Measurements from ENCODE around the gene NR4A3.

NR4A3 gene

DNA sequence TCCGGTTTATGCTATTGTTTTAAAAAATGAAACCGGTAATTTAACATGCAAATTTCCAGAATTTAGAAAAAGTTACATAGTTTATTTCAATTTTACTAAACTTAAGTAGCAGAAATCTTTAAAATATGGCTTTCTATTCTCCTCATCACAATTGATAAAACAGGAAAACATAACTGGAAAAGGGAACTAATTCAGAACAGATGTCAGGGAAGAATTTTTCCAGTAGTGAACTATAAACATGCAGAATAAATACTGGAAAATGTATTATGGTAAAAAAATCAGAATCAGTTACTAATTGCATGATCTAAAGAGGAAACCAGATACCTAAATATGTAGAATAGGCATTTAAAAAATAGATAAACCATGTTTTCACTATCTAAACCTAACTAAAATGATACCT is 7.3 kb upstream of the NR4A3 start:
- no peak for ATAC-seq

DNA sequence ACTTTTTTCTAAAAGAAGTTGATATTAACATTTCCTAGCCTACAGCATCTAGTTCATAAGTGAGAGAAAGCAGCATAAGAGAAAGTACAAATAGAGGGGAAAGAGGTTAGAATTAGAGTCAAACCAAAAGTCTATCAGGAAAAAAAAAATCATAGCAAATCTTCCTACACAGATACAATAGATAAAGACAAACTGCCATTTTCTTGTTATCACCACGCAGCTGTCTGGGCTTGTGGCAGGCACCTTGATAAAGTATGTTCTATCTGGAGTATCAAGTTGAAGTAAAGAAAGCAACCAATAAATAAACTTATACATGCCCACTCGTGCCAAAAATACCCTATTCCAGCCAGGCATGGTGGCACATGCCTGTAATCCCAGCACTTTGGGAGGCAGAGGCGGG is 5.3 kb upstream of the NR4A3 start:
- no peak for ATAC-seq

DNA sequence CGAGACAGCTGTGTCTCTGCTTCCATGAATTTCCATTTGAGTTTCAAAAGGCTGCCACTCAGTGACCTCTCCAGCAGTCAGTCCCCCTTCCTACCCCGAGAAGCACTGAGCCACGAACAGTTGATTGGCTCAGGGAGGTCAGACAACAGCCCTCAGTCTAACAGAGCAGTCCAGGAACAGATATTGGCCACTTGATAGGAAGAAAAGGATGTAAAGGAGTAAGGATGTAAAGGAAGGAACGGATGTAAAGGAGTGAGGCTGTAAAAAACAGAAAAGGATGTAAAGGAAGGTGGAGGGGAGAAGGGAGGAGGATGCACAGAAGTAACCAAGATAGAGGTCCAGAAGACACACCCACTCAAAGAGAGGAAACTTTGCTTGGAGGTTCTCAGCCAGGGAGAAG is 3.2 kb upstream of the NR4A3 start:
- ATAC-seq, result no peak

DNA sequence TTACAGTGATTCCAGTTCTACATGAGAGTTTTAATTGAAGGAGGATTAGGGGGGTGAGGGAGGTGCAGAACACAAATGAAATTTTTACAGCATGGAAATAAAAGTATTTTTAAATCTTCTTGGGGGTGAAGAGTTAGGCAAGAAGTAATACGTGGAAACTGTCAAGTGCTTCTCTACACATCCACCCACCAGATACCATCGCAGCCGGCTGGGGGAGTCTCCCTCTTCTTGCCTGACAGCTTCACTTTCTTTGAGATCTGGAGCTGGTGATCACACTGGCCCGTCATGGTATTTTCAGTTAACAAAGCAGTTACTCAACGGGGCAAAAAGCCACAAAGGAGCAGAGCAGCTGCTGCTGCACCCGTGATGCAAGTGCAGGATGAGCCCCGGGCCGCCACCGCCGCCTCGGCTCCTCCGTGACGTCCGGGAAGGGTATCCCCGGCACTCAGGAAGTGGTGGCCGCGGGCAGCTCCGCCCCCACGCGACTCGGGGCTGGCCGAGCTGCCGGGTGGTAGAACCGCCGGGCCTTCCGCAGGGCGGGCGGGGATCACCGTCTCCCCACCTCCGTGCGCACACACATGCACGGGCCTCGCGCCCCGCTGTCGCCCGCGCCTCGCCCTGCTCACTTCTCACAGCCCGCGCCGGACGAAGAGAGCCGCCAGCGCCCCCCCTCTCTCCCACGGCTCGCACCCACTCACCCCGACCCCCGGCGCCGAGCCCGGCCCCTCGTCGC is 2.4 kb upstream of the NR4A3 start:
- ATAC-seq, result peak; percentile 65 to 66

DNA sequence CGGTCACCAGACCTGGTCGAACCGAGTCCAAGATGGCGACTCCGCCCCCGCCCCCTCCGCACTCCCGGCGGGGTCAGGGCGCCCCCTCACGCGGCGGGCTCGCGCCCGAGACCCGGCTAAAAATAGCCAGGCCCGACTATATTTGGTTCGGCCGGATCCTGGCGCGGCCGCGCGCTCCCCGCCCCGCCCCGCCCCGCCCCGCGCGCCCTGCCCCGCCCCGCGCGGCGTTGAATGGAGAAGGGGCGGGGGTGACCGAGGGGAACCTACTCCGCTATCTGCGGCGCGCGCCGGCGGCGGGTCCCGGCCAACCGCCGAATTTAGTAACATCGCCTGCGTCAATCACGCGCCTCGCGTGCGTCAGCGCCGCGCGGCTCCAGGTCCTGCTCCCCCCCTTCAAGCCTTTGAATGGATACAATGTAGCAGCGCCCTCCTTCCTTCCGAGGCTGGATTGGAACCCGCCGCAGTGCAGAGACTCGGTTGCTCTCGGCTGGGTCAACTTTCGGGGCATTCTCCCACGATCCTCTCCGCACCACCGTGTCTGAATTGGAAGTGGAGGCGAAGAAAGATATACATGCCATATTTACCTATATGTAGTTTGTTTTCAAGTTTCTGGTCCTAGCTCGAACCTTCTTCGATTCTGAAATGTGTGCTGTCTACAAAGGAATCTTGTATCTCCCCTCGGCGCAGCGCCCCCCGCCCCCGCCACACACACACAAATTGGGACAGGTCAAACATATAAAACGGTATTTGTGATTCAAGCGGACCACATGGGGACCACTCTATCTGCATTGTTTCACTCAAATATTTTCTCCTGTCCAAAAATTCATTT is 1.6 kb upstream of the NR4A3 start:
- peak; percentile 44 to 63 for ATAC-seq

DNA sequence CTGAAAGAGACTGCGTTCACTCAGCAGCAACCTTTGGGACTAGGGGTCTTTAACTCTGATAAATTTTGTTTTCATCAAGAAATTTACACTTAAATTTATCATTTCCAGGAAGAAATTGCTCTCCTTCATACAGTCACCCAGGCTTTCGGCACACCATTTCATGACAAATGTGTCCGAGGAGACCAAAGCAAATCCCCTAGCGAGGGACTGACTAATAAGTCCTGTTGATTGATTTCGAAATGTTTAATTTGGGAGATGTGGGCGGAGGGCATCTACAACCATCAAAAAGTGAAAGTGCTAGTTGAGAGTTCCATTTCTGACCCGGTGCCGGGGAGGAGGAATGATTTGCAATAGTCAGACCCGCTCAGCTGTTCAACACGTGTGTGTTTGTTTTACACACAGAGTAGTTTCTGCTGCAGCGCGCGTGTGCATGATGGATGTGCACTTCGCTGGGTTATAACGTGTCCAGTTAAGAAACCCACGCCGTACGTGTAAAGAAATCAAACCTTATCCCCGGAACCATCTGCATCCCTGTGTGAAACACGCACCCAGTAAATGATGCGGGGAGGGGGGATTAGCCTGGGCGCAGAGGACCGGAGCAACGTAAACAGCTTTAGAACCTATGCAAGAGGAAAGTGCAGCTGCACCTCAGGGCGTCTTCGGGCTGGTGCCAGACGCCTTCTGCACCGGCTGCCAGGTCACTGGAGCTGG is 845 bp upstream of the NR4A3 start:
- ATAC-seq, result peak in 1 of 2 donors; percentile 5

DNA sequence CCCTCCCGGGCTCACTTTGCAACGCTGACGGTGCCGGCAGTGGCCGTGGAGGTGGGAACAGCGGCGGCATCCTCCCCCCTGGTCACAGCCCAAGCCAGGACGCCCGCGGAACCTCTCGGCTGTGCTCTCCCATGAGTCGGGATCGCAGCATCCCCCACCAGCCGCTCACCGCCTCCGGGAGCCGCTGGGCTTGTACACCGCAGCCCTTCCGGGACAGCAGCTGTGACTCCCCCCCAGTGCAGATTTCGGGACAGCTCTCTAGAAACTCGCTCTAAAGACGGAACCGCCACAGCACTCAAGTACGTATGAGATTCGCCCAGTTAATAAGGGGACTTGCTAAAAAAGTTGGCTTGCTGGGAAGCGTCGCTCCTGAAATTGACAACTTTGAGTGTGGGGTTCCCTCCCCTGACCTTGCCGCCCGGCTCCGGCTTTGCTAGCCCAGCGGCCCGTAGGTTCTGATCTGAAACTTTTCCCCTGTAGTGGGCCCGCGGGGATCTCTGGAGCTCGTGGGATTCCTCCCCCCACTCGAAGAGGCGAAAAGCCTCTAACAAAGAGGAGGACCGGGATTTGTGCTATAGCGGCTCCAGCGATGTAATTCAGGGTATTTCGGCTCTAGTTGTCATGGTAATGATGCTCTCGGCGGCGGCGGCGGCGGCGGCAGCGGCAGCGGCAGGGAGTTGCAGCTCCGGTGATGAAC is 572 bp downstream of the NR4A3 start:
- no peak for ATAC-seq

DNA sequence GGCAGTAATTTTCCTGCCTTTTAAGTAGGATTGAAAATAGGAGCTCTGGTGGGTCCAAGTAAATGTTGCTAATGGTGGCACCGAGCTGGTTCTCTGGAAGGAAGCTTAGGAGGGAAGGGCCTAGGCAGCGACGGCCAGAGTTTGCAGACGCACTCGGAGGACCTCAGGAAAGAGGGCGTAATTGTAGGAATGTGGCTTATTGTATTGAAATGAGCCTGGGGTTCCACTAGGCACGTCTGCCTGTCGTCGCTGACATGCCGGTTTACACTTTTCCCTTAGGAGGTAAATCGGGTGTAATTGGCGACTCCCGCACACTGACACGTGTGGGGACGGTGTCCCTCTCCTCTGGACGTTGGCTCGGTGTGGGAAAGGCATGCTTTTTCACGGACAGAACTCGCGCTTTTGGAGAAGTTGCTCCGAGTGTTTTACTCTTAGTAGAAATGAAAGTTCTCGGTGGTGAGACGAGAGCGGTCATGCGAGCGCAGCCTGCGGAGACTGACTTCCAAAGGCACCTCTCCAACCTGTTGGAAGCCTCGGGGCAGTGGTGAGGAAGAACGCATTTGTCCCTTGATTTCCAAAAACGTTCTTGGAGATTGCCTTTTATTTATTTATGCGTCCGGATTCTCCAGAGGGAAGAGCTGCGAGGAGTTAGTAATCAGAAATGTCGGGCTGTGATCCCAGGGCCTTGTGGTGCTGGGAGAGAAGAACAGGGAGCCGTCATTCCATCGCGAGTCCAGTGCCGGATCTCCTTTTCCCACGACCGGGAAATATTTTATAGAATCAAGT is 1.3 kb downstream of the NR4A3 start:
- no peak for ATAC-seq

DNA sequence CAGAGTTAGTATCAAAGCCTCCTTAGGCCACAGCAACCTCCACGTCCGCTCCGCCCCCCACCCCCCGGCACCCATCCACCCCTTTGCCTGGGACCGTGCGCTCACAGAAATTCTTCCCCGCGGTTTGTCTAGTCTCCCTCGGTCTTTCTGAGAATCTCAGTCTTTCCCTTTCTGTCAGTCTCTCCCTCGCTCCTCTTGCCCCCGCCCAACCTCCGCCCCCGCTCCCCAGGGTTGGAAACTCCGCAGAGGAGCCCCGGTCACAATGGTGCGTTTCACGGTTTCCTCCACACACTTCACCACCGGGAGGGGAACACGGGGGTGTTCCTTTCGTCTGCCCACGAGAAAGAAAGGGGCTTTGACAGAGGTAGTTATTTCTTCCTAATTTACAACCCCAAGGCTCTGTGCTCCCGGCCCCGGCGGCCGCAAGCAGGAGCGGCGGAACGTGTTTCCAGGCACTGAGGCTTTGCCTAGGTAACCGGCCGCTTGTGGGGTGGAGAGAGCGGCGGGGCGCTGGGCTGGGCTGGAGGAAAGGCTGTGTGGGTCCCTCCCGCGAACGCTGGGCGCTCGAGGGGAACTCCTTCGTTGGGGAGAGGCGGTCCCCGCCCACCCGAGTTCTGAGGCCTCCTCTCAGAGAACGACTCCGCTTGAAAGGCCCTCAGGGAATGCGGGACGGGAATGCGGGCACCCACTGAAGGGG is 2.1 kb downstream of the NR4A3 start:
- ATAC-seq, result peak in 1 of 2 donors; percentile 2

DNA sequence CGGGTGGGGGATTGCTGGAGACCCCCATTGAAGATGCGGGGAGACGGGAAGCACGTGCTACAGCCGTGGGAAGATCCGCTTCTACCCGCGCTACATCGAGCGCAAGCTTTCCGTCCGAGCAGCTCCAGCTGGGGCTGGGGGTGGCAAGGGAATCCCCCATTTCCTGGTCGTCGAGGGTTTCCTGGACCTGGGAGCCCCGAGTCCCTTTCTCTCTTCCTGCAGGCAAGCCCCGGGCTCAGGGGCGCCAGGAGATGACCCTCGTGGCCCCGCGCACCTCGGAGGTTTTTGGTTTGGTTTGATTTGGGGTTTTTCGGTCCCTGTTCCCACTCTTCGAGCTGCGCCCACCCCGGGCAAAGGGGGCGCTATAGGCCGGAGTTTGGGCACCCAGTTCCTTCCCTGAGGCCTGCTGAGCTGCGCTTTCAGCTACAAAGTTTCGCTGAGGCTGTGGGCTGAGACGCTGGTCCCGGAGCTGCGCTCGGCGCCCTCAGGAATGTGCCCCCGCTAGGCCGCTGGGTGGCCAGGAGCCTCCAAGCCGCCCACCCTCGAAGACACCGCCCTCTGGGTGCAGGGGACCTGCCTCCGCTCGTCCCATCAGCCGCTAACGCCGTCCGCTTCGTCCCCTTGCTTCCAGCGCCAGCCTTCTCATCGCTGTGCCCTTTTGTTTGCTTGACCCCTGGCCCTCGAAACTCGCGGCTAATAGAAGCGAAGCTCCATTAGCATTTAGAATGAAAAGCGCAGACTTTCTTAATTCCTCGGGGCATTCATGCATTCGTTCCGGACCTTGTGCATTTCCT is 2.9 kb downstream of the NR4A3 start:
- ATAC-seq, result no peak

DNA sequence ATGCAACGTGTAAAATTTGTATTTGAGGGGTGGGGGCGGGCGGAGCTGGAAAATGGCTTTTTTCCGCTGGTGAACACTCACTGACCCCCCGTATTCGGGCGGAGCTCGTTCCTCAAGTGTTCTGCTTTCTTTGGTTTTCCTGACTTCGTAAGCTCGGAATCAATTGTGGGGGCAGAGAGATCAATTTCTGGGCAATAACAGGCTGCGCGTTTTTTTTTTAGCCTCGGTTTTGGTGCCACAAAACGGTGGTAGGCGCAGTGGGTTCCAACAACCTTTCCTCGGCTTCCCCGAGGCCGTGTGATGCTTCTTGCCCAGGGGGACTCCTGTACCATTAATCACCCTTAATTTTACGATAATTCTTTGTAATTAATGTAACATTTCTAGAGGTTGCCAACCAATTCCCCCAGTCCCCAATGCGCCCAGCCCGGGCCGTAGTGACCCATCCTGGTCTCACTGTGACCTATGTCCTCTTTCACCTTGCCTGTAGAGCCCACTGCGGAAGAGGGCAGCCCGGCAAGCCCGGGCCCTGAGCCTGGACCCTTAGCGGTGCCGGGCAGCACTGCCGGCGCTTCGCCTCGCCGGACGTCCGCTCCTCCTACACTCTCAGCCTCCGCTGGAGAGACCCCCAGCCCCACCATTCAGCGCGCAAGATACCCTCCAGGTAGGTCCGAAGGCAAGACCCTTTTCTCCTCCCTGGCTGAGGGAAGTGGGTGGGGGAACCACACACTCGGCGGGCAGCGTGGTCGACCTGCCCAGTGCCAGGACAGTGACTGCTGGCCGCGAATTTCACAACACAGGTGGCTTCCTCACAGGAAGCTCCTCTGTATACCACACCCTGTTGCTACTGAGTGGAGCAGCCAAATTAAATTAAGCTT is 3.7 kb downstream of the NR4A3 start:
- no peak for ATAC-seq

DNA sequence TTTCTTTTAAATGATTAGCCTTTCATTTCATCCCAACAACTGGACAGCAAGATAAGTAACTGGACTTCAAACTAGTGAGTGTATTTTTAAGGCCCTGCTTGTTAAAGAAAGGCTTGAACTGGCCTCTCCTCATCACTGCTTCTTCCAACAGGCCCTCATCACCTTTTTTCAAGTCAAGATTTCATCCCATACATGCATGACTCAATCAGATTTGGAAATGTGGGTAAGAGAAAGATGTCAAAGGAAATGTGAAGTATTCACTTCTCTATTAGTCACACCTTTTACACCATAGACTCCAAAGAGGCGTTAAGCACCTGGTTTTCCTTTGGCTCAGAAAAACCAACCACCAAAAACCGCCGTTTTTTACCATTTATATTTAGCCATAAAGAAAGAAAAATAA is 4.9 kb downstream of the NR4A3 start:
- peak; percentile 17 to 37 for ATAC-seq

DNA sequence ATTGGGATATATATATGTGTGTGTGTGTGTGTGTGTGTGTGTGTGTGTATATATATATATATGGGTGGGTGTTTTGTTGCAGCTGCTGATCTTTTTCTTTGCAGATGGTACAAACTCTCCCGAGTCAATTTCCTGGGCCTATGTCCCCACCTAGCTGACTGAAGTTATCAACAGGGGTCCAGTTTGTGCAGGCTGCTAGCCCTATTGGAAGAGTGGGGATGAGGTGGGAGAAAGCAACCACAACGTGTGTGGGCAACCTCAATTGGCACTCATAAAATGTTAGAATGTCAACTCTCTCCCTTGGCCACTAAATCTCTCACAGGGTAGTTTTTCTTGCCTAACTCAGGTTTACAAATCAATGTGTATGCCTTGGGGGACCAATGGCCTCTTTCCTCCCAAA is 5.6 kb downstream of the NR4A3 start:
- no peak for ATAC-seq

DNA sequence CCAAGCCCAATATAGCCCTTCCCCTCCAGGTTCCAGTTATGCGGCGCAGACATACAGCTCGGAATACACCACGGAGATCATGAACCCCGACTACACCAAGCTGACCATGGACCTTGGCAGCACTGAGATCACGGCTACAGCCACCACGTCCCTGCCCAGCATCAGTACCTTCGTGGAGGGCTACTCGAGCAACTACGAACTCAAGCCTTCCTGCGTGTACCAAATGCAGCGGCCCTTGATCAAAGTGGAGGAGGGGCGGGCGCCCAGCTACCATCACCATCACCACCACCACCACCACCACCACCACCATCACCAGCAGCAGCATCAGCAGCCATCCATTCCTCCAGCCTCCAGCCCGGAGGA is 6.3 kb downstream of the NR4A3 start:
- no peak for ATAC-seq

DNA sequence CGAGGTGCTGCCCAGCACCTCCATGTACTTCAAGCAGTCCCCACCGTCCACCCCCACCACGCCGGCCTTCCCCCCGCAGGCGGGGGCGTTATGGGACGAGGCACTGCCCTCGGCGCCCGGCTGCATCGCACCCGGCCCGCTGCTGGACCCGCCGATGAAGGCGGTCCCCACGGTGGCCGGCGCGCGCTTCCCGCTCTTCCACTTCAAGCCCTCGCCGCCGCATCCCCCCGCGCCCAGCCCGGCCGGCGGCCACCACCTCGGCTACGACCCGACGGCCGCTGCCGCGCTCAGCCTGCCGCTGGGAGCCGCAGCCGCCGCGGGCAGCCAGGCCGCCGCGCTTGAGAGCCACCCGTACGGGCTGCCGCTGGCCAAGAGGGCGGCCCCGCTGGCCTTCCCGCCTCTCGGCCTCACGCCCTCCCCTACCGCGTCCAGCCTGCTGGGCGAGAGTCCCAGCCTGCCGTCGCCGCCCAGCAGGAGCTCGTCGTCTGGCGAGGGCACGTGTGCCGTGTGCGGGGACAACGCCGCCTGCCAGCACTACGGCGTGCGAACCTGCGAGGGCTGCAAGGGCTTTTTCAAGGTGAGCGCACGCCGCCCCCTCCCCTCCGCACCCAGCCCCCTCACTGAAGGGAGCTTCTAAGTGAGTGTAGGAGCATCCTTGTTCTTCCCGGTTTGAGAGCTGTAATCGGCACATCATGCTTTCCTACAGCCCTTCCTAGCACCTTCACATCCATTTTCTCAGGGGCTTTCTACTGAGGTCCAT is 6.9 kb downstream of the NR4A3 start:
- no peak for ATAC-seq

DNA sequence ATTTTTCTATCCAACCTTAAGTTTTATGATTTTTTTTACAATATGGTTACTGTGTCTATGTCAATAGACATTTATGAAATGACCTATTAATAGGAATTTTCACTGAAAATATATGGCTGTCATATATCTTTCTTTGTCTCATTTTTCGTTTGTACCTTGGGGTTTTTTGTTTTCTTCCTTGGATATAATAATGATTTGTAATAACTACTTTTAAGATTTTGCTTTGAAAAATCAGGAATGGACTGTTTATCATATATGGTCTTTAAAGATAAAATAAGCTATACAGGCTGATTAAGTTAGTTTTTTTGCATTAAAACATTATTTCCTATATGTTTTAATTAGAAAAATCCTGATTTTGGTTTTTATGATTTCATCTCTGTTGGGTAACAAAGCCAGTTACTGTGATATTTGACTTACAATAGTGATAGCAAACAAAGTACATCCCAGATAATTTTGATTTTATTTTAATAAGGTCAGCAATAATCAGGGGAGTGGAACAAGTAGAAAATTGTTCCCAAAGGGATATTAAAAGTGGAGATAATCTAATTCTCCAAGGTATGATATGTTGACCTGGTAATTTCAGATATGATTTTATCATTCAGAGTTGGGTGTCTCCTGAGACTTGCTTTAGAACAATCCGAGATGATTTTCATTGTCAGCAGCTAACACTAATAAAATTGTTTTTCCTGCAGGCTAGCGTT is 10.3 kb downstream of the NR4A3 start:
- ATAC-seq, result no peak

DNA sequence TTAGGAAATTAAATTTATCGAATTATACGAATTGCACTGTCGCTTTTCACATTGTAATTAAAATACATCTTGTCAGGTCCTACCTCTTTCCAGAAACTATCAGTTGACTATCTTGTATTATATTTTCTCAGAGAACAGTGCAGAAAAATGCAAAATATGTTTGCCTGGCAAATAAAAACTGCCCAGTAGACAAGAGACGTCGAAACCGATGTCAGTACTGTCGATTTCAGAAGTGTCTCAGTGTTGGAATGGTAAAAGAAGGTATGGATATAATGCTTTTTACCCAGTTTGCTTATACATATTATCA is 10.8 kb downstream of the NR4A3 start:
- ATAC-seq, result no peak

DNA sequence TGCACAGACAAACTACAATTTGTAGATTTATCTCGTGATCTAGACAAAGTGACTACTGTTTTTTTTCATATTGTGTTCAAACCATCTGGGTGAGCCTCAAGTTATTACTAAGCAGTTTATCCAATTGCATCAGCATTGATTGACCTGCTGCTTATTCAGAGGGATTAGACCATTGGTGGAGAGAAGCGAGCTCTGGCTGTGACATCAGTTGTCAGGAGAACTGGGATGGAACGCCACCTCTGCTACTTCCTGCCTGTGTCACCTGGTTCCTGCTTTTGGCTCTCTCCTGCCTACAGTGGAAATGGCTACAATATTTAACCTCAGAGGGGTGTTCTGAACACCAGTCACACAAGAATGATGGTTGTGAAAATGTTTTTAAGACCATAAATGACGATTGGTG is 12.1 kb downstream of the NR4A3 start:
- ATAC-seq, result no peak

DNA sequence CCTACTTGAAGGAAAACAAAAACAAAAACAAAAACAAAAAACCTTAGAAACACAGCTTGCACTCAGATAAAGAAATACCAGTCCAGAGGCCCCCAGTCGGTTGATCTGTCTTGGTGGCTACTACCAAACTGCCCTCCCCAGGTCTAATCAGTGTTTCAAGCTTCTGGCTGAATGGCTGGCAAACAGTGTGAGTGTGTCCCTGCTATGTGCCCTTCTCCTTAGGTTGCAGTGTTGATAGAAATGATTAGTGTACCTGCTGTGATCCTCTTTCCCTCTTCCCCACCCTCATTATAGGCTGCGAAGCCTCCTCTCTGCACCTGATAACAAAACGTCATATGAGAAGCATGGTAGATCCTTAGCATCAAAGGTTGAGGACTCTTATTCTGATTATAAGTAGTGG is 12.8 kb downstream of the NR4A3 start:
- ATAC-seq, result no peak
